Stimulated activated naive CD8-positive, alpha-beta T cell treated with anti-CD3 and anti-CD28 coated beads, Interleukin-15, amount 100 ng/mL, for 72 hours (primary cell): ENCODE results near the gene RBM47.
A peak's percentile ranks its signal among the peaks of the same experiment; 100 is the strongest.

Source experiments
- ATAC-seq: fragments of 150-1000 bp; cut with Tn5 transposase; 2 replicates; pipeline ENCODE4 v1.10.0; 2021; ENCODE audit warnings: mild to moderate bottlenecking, moderate library complexity
- DNase-seq, 2 donors: peaks; one replicate each; pipeline ENCODE4 v3.0.0; 2021 to 2022
- H3K27ac Mint-ChIP-seq, 2 donors: one replicate each; pipeline ENCODE4 v1.8.0; 2022; ENCODE audit warnings: mild to moderate bottlenecking in 2 of 2, mixed read lengths in 2 of 2, moderate library complexity in 2 of 2
- H3K27me3 Mint-ChIP-seq: one replicate; pipeline ENCODE4 v1.8.0; 2022; ENCODE audit warnings: mixed read lengths
- H3K4me1 Mint-ChIP-seq: one replicate; pipeline ENCODE4 v1.8.0; 2022; ENCODE audit warnings: mild to moderate bottlenecking, mixed read lengths
- H3K4me3 Mint-ChIP-seq, 2 donors: one replicate each; pipeline ENCODE4 v1.8.0; 2022; ENCODE audit warnings: mild to moderate bottlenecking in 2 of 2, mixed read lengths in 2 of 2, moderate library complexity in 1 of 2
- H3K9me3 Mint-ChIP-seq, 2 donors: one replicate each; pipeline ENCODE4 v1.8.0; 2022; ENCODE audit warnings: mixed read lengths in 2 of 2

Gene RBM47

GRCh38 chr4:40629401-40630334 lies at the start of gene RBM47:
TSS of gene RBM47 (minus strand) at chr4:40629864. CDS start at chr4:40438893, 190,971 bp downstream.
- Mint-ChIP-seq H3K27ac (peak within 1 kb of the TSS; percentile 56 to 91), H3K9me3 (no peaks in the 10 kb centered on the region), H3K4me1 (peaks cover 42% of the 10 kb centered on the region), H3K27me3 (peaks cover 63% of the 10 kb centered on the region), H3K4me3 (peak within 1 kb of the TSS; percentile 83 to 92)
- peak; percentile 13 to 28 for DNase-seq
- ATAC-seq = peak; percentile 78

- no peaks in the 10 kb centered on the region for H3K27me3 Mint-ChIP-seq
- DNase-seq (no peak), ATAC-seq (no peak)
- no peaks in the 10 kb centered on the region for H3K9me3 Mint-ChIP-seq
- no peak overlapping the region for H3K4me3 Mint-ChIP-seq
- peaks cover 19% of the 10 kb centered on the region for H3K4me1 Mint-ChIP-seq
- no peak overlapping the region for H3K27ac Mint-ChIP-seq
Observed at GRCh38 chr4:40678421-40678820, 48.8 kb upstream of the RBM47 start.

GRCh38 chr4:40675166-40675565 lies 45.5 kb upstream of the RBM47 start:
- H3K4me1 Mint-ChIP-seq = peaks cover 28% of the 10 kb centered on the region
- H3K27me3 Mint-ChIP-seq = no peaks in the 10 kb centered on the region
- no peak for DNase-seq
- no peak overlapping the region for H3K27ac Mint-ChIP-seq
- H3K4me3 Mint-ChIP-seq = no peak overlapping the region
- no peaks in the 10 kb centered on the region for H3K9me3 Mint-ChIP-seq
- ATAC-seq = no peak

GRCh38 chr4:40672528-40673522 lies 43.2 kb upstream of the RBM47 start:
- H3K27me3 Mint-ChIP-seq = no peaks in the 10 kb centered on the region
- peak overlapping the region; percentile 80 to 90 for H3K27ac Mint-ChIP-seq
- H3K9me3 Mint-ChIP-seq = no peaks in the 10 kb centered on the region
- DNase-seq = peak; percentile 36 to 73
- H3K4me1 Mint-ChIP-seq = peaks cover 49% of the 10 kb centered on the region
- peak; percentile 94 for ATAC-seq
- H3K4me3 Mint-ChIP-seq = peak overlapping the region; percentile 42 to 67

GRCh38 chr4:40669504-40669903 lies 39.8 kb upstream of the RBM47 start:
- Mint-ChIP-seq H3K27ac (no peak overlapping the region), H3K27me3 (peaks cover 19% of the 10 kb centered on the region), H3K4me1 (peaks cover 49% of the 10 kb centered on the region), H3K9me3 (no peaks in the 10 kb centered on the region), H3K4me3 (no peak overlapping the region)
- ATAC-seq (no peak), DNase-seq (no peak)

GRCh38 chr4:40665842-40666241 lies 36.2 kb upstream of the RBM47 start:
- no peak overlapping the region for H3K4me3 Mint-ChIP-seq
- no peak overlapping the region for H3K27ac Mint-ChIP-seq
- no peaks in the 10 kb centered on the region for H3K9me3 Mint-ChIP-seq
- peaks cover 19% of the 10 kb centered on the region for H3K27me3 Mint-ChIP-seq
- H3K4me1 Mint-ChIP-seq = peaks cover 21% of the 10 kb centered on the region
- DNase-seq (no peak), ATAC-seq (no peak)

- Mint-ChIP-seq H3K4me1 (peaks cover 2% of the 10 kb centered on the region), H3K27ac (no peak overlapping the region), H3K9me3 (no peaks in the 10 kb centered on the region), H3K27me3 (peaks cover 19% of the 10 kb centered on the region), H3K4me3 (no peak overlapping the region)
- DNase-seq = peak in 1 of 2 donors; percentile 37
- ATAC-seq = peak; percentile 82
Observed at GRCh38 chr4:40662962-40663604, 33.4 kb upstream of the RBM47 start.

GRCh38 chr4:40661803-40662202 lies 32.1 kb upstream of the RBM47 start:
- no peaks in the 10 kb centered on the region for H3K4me1 Mint-ChIP-seq
- no peak overlapping the region for H3K4me3 Mint-ChIP-seq
- ATAC-seq = no peak
- H3K27ac Mint-ChIP-seq = no peak overlapping the region
- H3K9me3 Mint-ChIP-seq = no peaks in the 10 kb centered on the region
- DNase-seq = no peak
- peaks cover 13% of the 10 kb centered on the region for H3K27me3 Mint-ChIP-seq

- no peak overlapping the region for H3K27ac Mint-ChIP-seq
- H3K4me1 Mint-ChIP-seq = no peaks in the 10 kb centered on the region
Observed at GRCh38 chr4:40656201-40656863, 26.7 kb upstream of the RBM47 start.

GRCh38 chr4:40651280-40651679 lies 21.6 kb upstream of the RBM47 start:
- Mint-ChIP-seq H3K4me1 (no peaks in the 10 kb centered on the region), H3K27me3 (no peaks in the 10 kb centered on the region), H3K4me3 (no peak overlapping the region), H3K9me3 (no peaks in the 10 kb centered on the region), H3K27ac (no peak overlapping the region)
- ATAC-seq (no peak), DNase-seq (no peak)

More at GRCh38 chr4:40656201-40656863, 26.7 kb upstream of the RBM47 start:
- H3K27me3 Mint-ChIP-seq = no peaks in the 10 kb centered on the region
- no peak overlapping the region for H3K4me3 Mint-ChIP-seq
- DNase-seq (peak in 1 of 2 donors; percentile 32), ATAC-seq (peak; percentile 96)
- no peaks in the 10 kb centered on the region for H3K9me3 Mint-ChIP-seq

GRCh38 chr4:40649321-40649720 lies 19.7 kb upstream of the RBM47 start:
- no peak for DNase-seq
- H3K27ac Mint-ChIP-seq = no peak overlapping the region
- H3K4me3 Mint-ChIP-seq = no peak overlapping the region
- H3K27me3 Mint-ChIP-seq = no peaks in the 10 kb centered on the region
- no peaks in the 10 kb centered on the region for H3K9me3 Mint-ChIP-seq
- no peak for ATAC-seq
- no peaks in the 10 kb centered on the region for H3K4me1 Mint-ChIP-seq

GRCh38 chr4:40648742-40649281 lies 19.1 kb upstream of the RBM47 start:
- no peak overlapping the region for H3K4me3 Mint-ChIP-seq
- no peak overlapping the region for H3K27ac Mint-ChIP-seq
- no peaks in the 10 kb centered on the region for H3K9me3 Mint-ChIP-seq
- H3K27me3 Mint-ChIP-seq = no peaks in the 10 kb centered on the region
- no peak for DNase-seq
- ATAC-seq = no peak
- no peaks in the 10 kb centered on the region for H3K4me1 Mint-ChIP-seq

GRCh38 chr4:40648131-40648530 lies 18.5 kb upstream of the RBM47 start:
- Mint-ChIP-seq H3K27ac (no peak overlapping the region), H3K27me3 (no peaks in the 10 kb centered on the region), H3K4me3 (no peak overlapping the region), H3K9me3 (no peaks in the 10 kb centered on the region), H3K4me1 (no peaks in the 10 kb centered on the region)
- DNase-seq (no peak), ATAC-seq (no peak)

- Mint-ChIP-seq H3K4me3 (no peak overlapping the region), H3K9me3 (no peaks in the 10 kb centered on the region), H3K27me3 (no peaks in the 10 kb centered on the region), H3K27ac (no peak overlapping the region), H3K4me1 (no peaks in the 10 kb centered on the region)
- DNase-seq = no peak
- ATAC-seq = no peak
Observed at GRCh38 chr4:40645586-40645985, 15.9 kb upstream of the RBM47 start.
